Esophagus muscularis mucosa (tissue), 4 donors: ENCODE results near the gene CTR9. TPM values are rescaled to one million over a fixed set of nuclear protein-coding genes. Genes with fewer than 3 reads are reported as not detected.

Experiments
- DNase-seq: peaks from one replicate; pipeline ENCODE4 v3.0.0-alpha.2; 2017; ENCODE audit errors: extremely low spot score
- H3K27ac ChIP-seq, 4 donors: fragments of 200-600 bp; sonication (generic); replicated peaks in 1 of 4; 1 replicate in 3 of 4; 2 replicates in 1 of 4; pipeline ENCODE4 v1.5.1; 2016 to 2019; ENCODE audit warnings: mild to moderate bottlenecking in 1 of 4
- H3K27me3 ChIP-seq, 4 donors: fragments of 200-600 bp; sonication (generic); one replicate each; pipeline versions ENCODE4 v1.5.1 to v1.6.0; 2016 to 2019
- H3K36me3 ChIP-seq, 4 donors: fragments of 200-600 bp; sonication (generic); one replicate each; pipeline ENCODE4 v1.5.1; 2016 to 2019
- H3K4me1 ChIP-seq, 4 donors: fragments of 200-600 bp; sonication (generic); one replicate each; pipeline ENCODE4 v1.5.1; 2016 to 2019
- H3K4me3 ChIP-seq, 4 donors: fragments of 200-600 bp; sonication (generic); 1 replicate in 2 of 4; 2 replicates in 2 of 4; pipeline ENCODE4 v1.5.1; 2016 to 2019; ENCODE audit warnings: mild to moderate bottlenecking in 4 of 4, moderate library complexity in 1 of 4
- H3K9me3 ChIP-seq, 4 donors: fragments of 200-600 bp; sonication (generic); 1 replicate in 3 of 4; 2 replicates in 1 of 4; pipeline ENCODE4 v1.5.1; 2016 to 2019
- EP300 ChIP-seq: sonication (generic); formaldehyde crosslinking; IDR thresholded peaks from one replicate; pipeline ENCODE4 v1.6.1; 2017; ENCODE audit warnings: antibody characterized with exemption
- POLR2A ChIP-seq: fragments of 450-650 bp; IDR thresholded peaks from one replicate; pipeline ENCODE4 v1.6.1; 2017; ENCODE audit warnings: antibody characterized with exemption, moderate library complexity, mild to moderate bottlenecking, low read depth
- POLR2AphosphoS5 ChIP-seq, 2 donors: sonication (generic); formaldehyde crosslinking; IDR thresholded peaks; one replicate each; pipeline ENCODE4 v1.6.1; 2017; ENCODE audit warnings: antibody characterized with exemption in 2 of 2
- WGBS: methylation state at CpG from one replicate; pipeline ENCODE4 v1.1.5; 2018; 5-methylcytosine and 5-hydroxymethylcytosine counted together
- intact Hi-C: fragments of 100-400 bp; cut with DNase I; formaldehyde crosslinking; loops from one replicate; pipeline ENCODE4 v1.15.1; 2023
- total RNA-seq, 4 donors: library from RNA; depleted of rRNA; stranded (reverse); fragments of >200 nt; gene quantifications; one replicate each; pipeline versions ENCODE4 v1.1.0 to v1.2.1, GENCODE V29; 2016
- TF ChIP-seq, protein P1 (sequence below), 3 experiments: fragments of 200-600 bp in 2 of 3; fragments of 450-650 bp in 1 of 3; sonication (generic) in 2 of 3; IDR thresholded peaks; one replicate each; pipeline ENCODE4 v1.5.1; 2017 to 2019; ENCODE audit warnings: antibody characterized with exemption in 3 of 3, mild to moderate bottlenecking in 2 of 3, moderate library complexity in 1 of 3

The CTR9 gene
- total RNA-seq, 4 donors from 2014 or later = 17.9 to 26.6 (median 19.4) TPM

DNA sequence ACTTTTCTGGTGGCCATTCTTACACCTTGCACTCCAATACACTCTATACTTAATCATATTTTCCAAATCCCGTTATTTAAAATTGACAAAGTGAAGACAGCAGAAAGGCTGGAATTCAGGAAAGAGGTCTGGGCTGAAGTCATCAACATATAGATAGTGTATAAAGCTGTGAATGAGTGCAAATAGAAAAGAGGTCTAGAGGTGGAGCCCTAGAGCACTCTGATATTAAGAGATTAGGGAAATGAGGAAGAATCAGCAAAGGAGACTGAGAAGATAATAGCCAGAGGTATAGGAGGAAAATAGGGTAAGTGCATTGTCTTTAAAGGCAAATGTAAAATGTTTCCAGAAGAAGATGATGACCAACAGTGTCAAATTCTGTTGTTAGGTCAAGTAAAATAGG lies 7.9 kb downstream of the CTR9 start:
- no peak overlapping the region for H3K27ac ChIP-seq
- DNase-seq = no peak
- 96% methylated on average over 1 of the region's 1 CpG for WGBS
- no peak for TF ChIP-seq POLR2A
- TF ChIP-seq EP300 = no peak
- H3K9me3 ChIP-seq = no peaks in the 10 kb centered on the region
- peaks cover 0 to 78% (median 30%) of the 10 kb centered on the region in 4 donors for H3K36me3 ChIP-seq
- intact Hi-C loops = no loop called here
- H3K4me1 ChIP-seq = no peaks in the 10 kb centered on the region
- H3K27me3 ChIP-seq = no peaks in the 10 kb centered on the region
- H3K4me3 ChIP-seq = no peak overlapping the region

DNA sequence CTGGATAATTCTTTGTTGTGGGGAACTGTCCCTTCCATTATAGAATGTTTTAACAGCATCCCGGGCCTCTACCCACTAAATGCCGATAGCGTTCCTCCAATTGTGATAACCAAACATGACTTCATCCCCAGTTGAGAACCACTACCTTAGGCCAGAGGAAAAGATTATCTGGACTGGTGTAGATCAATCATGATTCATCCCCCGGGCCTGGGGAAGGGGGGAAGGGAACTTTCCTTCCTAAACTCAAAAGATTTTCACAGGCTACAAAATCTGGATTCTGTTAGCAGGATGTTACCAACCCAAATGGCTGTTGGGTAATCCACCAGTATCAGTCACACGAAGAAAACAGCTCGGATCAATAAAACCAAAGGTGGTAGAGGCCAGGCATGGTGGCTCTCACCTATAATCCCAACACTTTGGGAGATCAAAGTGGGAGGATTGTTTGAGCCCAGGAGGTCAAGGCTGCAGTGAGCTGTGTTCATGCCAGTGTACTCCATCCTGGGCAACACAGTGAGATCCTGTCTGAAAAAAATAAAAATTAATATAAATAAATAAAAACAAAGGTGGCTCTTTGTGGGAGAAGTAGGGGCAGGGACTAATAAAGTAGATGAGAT lies 10.1 kb downstream of the CTR9 start:
- H3K4me1 ChIP-seq = no peaks in the 10 kb centered on the region
- peaks cover 0 to 88% (median 20%) of the 10 kb centered on the region in 4 donors for H3K36me3 ChIP-seq
- H3K27ac ChIP-seq = no peak overlapping the region
- intact Hi-C loops = no loop called here
- no peaks in the 10 kb centered on the region for H3K27me3 ChIP-seq
- no peak overlapping the region for H3K4me3 ChIP-seq
- whole genome bisulfite sequencing = 89% methylated on average over 6 of the region's 6 CpGs
- TF ChIP-seq, protein P1, sequence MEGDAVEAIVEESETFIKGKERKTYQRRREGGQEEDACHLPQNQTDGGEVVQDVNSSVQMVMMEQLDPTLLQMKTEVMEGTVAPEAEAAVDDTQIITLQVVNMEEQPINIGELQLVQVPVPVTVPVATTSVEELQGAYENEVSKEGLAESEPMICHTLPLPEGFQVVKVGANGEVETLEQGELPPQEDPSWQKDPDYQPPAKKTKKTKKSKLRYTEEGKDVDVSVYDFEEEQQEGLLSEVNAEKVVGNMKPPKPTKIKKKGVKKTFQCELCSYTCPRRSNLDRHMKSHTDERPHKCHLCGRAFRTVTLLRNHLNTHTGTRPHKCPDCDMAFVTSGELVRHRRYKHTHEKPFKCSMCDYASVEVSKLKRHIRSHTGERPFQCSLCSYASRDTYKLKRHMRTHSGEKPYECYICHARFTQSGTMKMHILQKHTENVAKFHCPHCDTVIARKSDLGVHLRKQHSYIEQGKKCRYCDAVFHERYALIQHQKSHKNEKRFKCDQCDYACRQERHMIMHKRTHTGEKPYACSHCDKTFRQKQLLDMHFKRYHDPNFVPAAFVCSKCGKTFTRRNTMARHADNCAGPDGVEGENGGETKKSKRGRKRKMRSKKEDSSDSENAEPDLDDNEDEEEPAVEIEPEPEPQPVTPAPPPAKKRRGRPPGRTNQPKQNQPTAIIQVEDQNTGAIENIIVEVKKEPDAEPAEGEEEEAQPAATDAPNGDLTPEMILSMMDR (IDR thresholded peaks at IDR 0.05) = no peak
- TF ChIP-seq EP300 (no peak), POLR2A (no peak), POLR2AphosphoS5 (IDR thresholded peaks at IDR 0.05) (no peak)
- no peak for DNase-seq
- no peaks in the 10 kb centered on the region for H3K9me3 ChIP-seq

DNA sequence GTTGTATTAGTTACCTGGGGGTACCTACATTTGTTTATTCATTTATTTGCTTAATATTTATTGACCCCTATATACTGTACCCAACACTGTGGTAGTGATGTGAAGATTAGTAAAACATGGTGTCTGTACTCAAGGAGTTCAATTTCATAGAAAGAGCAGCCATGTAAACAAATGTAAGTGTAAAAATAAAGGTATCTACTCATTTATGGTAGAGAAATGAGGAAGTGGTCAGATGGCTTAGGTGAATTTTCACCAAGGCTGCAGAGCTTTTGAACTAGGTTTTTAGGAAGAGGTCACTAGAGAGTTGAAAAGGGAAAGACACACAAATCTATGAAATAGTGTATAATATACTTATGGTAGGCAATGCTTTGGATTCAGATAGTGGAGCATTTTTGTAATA lies 11.1 kb downstream of the CTR9 start:
- H3K9me3 ChIP-seq = no peaks in the 10 kb centered on the region
- no peak overlapping the region for H3K4me3 ChIP-seq
- no peak for DNase-seq
- no peak overlapping the region for H3K27ac ChIP-seq
- no peaks in the 10 kb centered on the region for H3K27me3 ChIP-seq
- peaks cover 0 to 92% (median 17%) of the 10 kb centered on the region in 4 donors for H3K36me3 ChIP-seq
- H3K4me1 ChIP-seq = no peaks in the 10 kb centered on the region
- intact Hi-C loops = no loop called here
- TF ChIP-seq POLR2A (no peak), POLR2AphosphoS5 (IDR thresholded peaks at IDR 0.05) (no peak), EP300 (no peak)
- TF ChIP-seq, protein P1 (IDR thresholded peaks at IDR 0.05) = no peak

DNA sequence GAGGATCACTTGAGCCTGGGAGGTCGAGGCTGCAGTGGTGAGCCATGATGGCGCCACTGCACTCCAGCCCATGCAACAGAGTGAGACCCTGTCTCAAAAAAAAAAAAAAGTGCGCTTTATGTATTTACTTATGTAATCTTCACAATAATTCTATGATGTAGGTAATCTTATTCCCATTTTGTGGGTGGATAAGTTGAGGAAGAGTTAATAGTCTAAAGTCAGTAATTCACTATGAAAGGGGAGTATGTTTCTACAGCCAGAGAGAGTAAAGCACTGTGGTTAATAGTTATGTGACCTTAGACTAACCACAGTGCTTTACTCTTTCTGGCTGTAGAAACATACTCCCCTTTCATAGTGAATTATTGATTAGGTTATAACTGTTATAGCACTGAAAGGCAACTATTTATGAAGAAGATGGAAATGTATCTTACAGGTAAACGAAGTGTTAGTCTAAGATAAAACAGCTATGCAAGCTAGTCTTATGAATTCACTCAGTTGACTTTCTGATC lies 11.9 kb downstream of the CTR9 start:
- 97% methylated on average over 4 of the region's 4 CpGs for WGBS
- TF ChIP-seq, protein P1 (IDR thresholded peaks at IDR 0.05) = no peak
- TF ChIP-seq EP300 (no peak), POLR2A (no peak), POLR2AphosphoS5 (IDR thresholded peaks at IDR 0.05) (no peak)
- peaks cover 0 to 87% (median 19%) of the 10 kb centered on the region in 4 donors for H3K36me3 ChIP-seq
- intact Hi-C loops = no loop called here
- H3K27me3 ChIP-seq = no peaks in the 10 kb centered on the region
- H3K4me3 ChIP-seq = no peak overlapping the region
- no peaks in the 10 kb centered on the region for H3K9me3 ChIP-seq
- DNase-seq = no peak
- no peak overlapping the region for H3K27ac ChIP-seq
- H3K4me1 ChIP-seq = no peaks in the 10 kb centered on the region

DNA sequence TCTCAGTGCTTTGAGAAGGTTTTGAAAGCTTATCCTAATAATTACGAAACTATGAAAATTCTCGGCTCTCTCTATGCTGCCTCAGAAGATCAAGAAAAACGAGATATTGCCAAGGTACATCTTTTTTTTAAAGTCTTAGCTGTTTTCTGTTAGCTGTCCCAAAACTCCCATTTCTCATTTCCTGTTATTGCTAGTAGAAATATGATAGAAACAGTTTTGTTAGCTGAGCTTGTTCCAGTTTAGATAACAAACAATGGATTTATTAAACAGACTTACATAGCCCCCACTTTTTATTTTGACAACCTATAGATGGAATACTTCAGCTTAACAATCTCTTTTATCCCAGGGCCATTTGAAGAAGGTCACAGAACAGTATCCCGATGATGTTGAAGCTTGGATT lies 12.7 kb downstream of the CTR9 start:
- H3K36me3 ChIP-seq = peaks cover 0 to 79% (median 19%) of the 10 kb centered on the region in 4 donors
- TF ChIP-seq EP300 = no peak
- TF ChIP-seq POLR2AphosphoS5 (IDR thresholded peaks at IDR 0.05) = no peak
- TF ChIP-seq POLR2A = no peak
- TF ChIP-seq, protein P1 (IDR thresholded peaks at IDR 0.05) = no peak
- no peaks in the 10 kb centered on the region for H3K4me1 ChIP-seq
- no peaks in the 10 kb centered on the region for H3K9me3 ChIP-seq
- H3K27me3 ChIP-seq = no peaks in the 10 kb centered on the region
- WGBS = 91% methylated on average over 4 of the region's 4 CpGs
- no peak for DNase-seq
- H3K27ac ChIP-seq = no peak overlapping the region
- H3K4me3 ChIP-seq = no peak overlapping the region
- intact Hi-C loops = no loop called here
